ENCODE results near the gene SMYD2.

GRCh38 chr1:214271174-214271858 lies 9.6 kb upstream of the SMYD2 start:
- TF ChIP-seq CTCF (IDR thresholded peaks at IDR 0.05; ENCODE audit: borderline replicate concordance, extremely low read depth, low read length, poor library complexity, severe bottlenecking) (peak; percentile 38), EZH2 (IDR thresholded peaks at IDR 0.05; ENCODE audit: borderline replicate concordance, low read depth, low read length, severe bottlenecking) (no peak)

All from DND-41 (cell line).